Calu3 (cell line): ENCODE results near the gene SERPINB10. TPM values are rescaled to one million over a fixed set of nuclear protein-coding genes. Genes with fewer than 3 reads are reported as not detected.

Experiments used
- BruUV-seq: library from RNA; stranded (reverse); fragments of 400-500 nt; replicated peaks from 2 replicates; lab custom pipeline; 2021; lab: Mats Ljungman, UMichigan
- CTCF ChIA-PET: fragments of 300-600 bp; sonication (Branson Sonifier 250); formaldehyde crosslinking; loops from one replicate; lab custom pipeline; 2022; ENCODE audit warnings: antibody characterized with exemption; lab: Charles Lee
- DNase-seq: peaks from one replicate; pipeline ENCODE4 v3.0.0; 2022
- H3K27ac Mint-ChIP-seq: one replicate; pipeline ENCODE4 v1.8.0; 2022; ENCODE audit warnings: mixed read lengths; ENCODE audit not compliant: unreplicated experiment
- H3K27me3 Mint-ChIP-seq: one replicate; pipeline ENCODE4 v1.8.0; 2022; ENCODE audit warnings: mixed read lengths; ENCODE audit not compliant: unreplicated experiment
- H3K36me3 Mint-ChIP-seq: one replicate; pipeline ENCODE4 v1.8.0; 2022; ENCODE audit warnings: mild to moderate bottlenecking, moderate library complexity, mixed read lengths; ENCODE audit not compliant: insufficient read depth, unreplicated experiment
- H3K4me1 Mint-ChIP-seq: one replicate; pipeline ENCODE4 v1.8.0; 2022; ENCODE audit warnings: mild to moderate bottlenecking, low read depth, mixed read lengths; ENCODE audit not compliant: unreplicated experiment
- H3K4me3 Mint-ChIP-seq: one replicate; pipeline ENCODE4 v1.8.0; 2022; ENCODE audit warnings: mild to moderate bottlenecking, low read depth, moderate library complexity, mixed read lengths; ENCODE audit not compliant: unreplicated experiment
- H3K9me3 Mint-ChIP-seq: one replicate; pipeline ENCODE4 v1.8.0; 2022; ENCODE audit warnings: low read depth, mixed read lengths; ENCODE audit not compliant: unreplicated experiment
- CTCF ChIP-seq: fragments of 200-600 bp; IDR thresholded peaks from one replicate; pipeline ENCODE4 v1.8.0; 2022; ENCODE audit warnings: antibody characterized with exemption; ENCODE audit not compliant: unreplicated experiment
- intact Hi-C: fragments of 100-400 bp; cut with micrococcal nuclease; formaldehyde crosslinking; loops from one replicate; pipeline ENCODE4 v1.10.0; 2022; ENCODE audit not compliant: unreplicated experiment
- total RNA-seq: library from RNA; stranded (reverse); gene quantifications from 2 replicates; pipeline ENCODE4 v1.2.3, GENCODE V29; 2022

Gene SERPINB10
- total RNA-seq, 1 experiment from 2014 or later: not detected

GRCh38 chr18:63980896-63981460 is 73.2 kb downstream of the SERPINB10 start:
- TF ChIP-seq CTCF: no peak

GRCh38 chr18:63981719-63982118 is 74.0 kb downstream of the SERPINB10 start:
- CTCF ChIA-PET: no interaction called here
- no peak overlapping the region for H3K4me3 Mint-ChIP-seq

More at GRCh38 chr18:63980896-63981460, 73.2 kb downstream of the SERPINB10 start:
- intact Hi-C loops: no loop called here
- Mint-ChIP-seq H3K4me1 (peaks cover 30% of the 10 kb centered on the region), H3K27ac (no peak overlapping the region), H3K36me3 (peaks cover 21% of the 10 kb centered on the region), H3K9me3 (no peaks in the 10 kb centered on the region), H3K4me3 (no peak overlapping the region), H3K27me3 (no peaks in the 10 kb centered on the region)
- BruUV-seq: no TSS peak
- no peak for DNase-seq
- CTCF ChIA-PET: no interaction called here

GRCh38 chr18:63982361-63982760 is 74.6 kb downstream of the SERPINB10 start:
- Mint-ChIP-seq H3K27ac (no peak overlapping the region), H3K4me3 (no peak overlapping the region), H3K4me1 (peaks cover 30% of the 10 kb centered on the region), H3K27me3 (no peaks in the 10 kb centered on the region), H3K9me3 (no peaks in the 10 kb centered on the region), H3K36me3 (peaks cover 30% of the 10 kb centered on the region)
- DNase-seq: no peak
- intact Hi-C loops: no loop called here
- BruUV-seq: no TSS peak
- CTCF ChIA-PET: no interaction called here
- TF ChIP-seq CTCF: no peak

More at GRCh38 chr18:63981719-63982118, 74.0 kb downstream of the SERPINB10 start:
- no peak for TF ChIP-seq CTCF
- H3K9me3 Mint-ChIP-seq: no peaks in the 10 kb centered on the region
- no peak for DNase-seq
- H3K27me3 Mint-ChIP-seq: no peaks in the 10 kb centered on the region
- H3K36me3 Mint-ChIP-seq: peaks cover 27% of the 10 kb centered on the region
- intact Hi-C loops: no loop called here
- no TSS peak for BruUV-seq
- no peak overlapping the region for H3K27ac Mint-ChIP-seq
- peaks cover 30% of the 10 kb centered on the region for H3K4me1 Mint-ChIP-seq

Other genes starting within 250 kb of the SERPINB10 start
- 0.34 and 0.68 TPM in 2 replicates for gene SERPINB3, start 246.1 kb upstream of the SERPINB10 start, total RNA-seq
- gene SERPINB11, start 205.0 kb upstream of the SERPINB10 start, total RNA-seq: not detected in 2 replicates
- 0.19 and 0.88 TPM in 2 replicates for gene SERPINB7, start 132.5 kb upstream of the SERPINB10 start, total RNA-seq
- gene SERPINB2, start 20.3 kb upstream of the SERPINB10 start, total RNA-seq: 39.2 and 85.1 TPM in 2 replicates
- 7.8 and 11.9 TPM in 2 replicates for gene HMSD, start 41.3 kb downstream of the SERPINB10 start, total RNA-seq
- 30.9 and 38.6 TPM in 2 replicates for gene SERPINB8, start 62.1 kb downstream of the SERPINB10 start, total RNA-seq
- gene LINC00305, start 241.1 kb downstream of the SERPINB10 start, total RNA-seq: not detected in 2 replicates